GM03348 (cell line): ENCODE measurements around the gene RERG.

ENCODE experiments used
- DNase-seq: peaks from one replicate; pipeline ENCODE4 v3.0.0; 2012; ENCODE audit warnings: low spot score

RERG gene

DNA sequence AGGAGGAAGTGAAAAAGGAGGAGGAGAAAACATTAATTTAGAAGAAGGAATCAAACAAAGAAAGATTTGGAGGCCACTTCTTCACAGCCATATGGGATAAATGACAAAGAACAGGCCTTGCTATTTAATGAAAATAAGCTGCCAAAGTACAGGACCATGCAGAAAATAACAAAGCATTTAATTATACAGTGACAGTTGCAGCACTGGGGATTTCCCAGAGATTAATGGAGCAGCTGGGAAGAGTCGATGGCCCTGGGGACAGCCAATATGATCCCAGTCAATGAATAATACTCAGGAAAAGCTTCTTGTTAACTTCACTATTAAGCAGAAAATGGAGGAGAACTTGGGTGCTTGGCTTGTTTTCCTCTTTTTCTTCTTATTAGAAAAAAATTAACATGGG is 34.6 kb downstream of the RERG start:
- no peak for DNase-seq

GRCh38 chr12:15184484-15184883 is 36.7 kb downstream of the RERG start:
- no peak for DNase-seq

GRCh38 chr12:15183821-15184220 is 37.4 kb downstream of the RERG start:
- DNase-seq: no peak

GRCh38 chr12:15181017-15181683 is 40.1 kb downstream of the RERG start:
- no peak for DNase-seq

- DNase-seq: no peak
These were observed 40.9 kb downstream of the RERG start for GRCh38 chr12:15180325-15180724.

GRCh38 chr12:15179672-15180071 is 41.5 kb downstream of the RERG start:
- no peak for DNase-seq

GRCh38 chr12:15173142-15173541 is 48.1 kb downstream of the RERG start:
- DNase-seq: no peak

- no peak for DNase-seq
These were observed 49.0 kb downstream of the RERG start for GRCh38 chr12:15172060-15172822.

- no peak for DNase-seq
These were observed 50.1 kb downstream of the RERG start for GRCh38 chr12:15171012-15171655.

- no peak for DNase-seq
These were observed 53.1 kb downstream of the RERG start for GRCh38 chr12:15168026-15168678.

GRCh38 chr12:15165012-15165659 is 56.1 kb downstream of the RERG start:
- DNase-seq: no peak

GRCh38 chr12:15163030-15163976 is 57.9 kb downstream of the RERG start:
- no peak for DNase-seq

DNA sequence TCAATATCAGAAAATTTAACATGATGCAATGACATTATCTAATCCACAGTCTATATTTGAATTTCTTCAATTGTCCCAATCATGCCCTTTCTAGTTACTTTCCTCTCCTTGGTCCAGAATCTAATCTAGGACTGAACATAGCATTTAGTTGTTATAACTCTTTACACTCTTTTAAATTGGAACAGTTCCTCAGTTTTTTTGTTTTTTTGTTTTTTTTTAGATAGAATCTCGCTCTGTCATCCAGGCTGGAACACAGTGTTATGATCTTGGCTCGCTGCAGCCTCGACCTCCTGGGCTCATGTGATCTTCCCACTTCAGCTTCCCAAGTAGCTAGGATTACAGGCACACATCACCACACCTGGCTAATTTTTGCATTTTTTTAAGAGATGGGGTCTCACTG is 63.1 kb downstream of the RERG start:
- no peak for DNase-seq

- DNase-seq: no peak
These were observed 63.9 kb downstream of the RERG start for GRCh38 chr12:15157269-15157671.

- DNase-seq: no peak
These were observed 65.9 kb downstream of the RERG start for GRCh38 chr12:15155271-15155670.

- DNase-seq: no peak
These were observed 67.1 kb downstream of the RERG start for GRCh38 chr12:15154103-15154502.

- peak; percentile 13 for DNase-seq
These were observed 68.3 kb downstream of the RERG start for GRCh38 chr12:15152868-15153267.

DNA sequence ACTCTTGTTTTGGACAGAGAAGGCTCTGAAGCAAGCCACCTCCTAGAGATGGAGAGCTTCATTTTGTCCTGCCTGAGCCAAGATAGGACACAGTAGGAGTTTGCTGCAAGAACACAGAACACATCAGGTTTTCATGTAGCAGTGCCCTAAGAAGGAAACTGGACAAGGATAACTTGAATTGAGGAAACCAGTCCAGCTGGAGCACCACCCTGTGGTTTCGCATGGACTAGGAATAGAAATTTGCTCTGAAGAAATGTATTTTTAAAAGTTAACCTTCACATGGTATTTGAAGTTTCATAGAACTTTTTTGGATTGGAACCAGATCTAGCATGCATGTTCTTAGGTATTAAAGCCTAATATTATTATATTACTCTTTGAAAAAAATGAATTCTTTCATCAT is 68.8 kb downstream of the RERG start:
- DNase-seq: peak; percentile 11

GRCh38 chr12:15151161-15152091 is 69.8 kb downstream of the RERG start:
- DNase-seq: peak; percentile 10

GRCh38 chr12:15146585-15146984 is 74.6 kb downstream of the RERG start:
- DNase-seq: no peak
